Endothelial cell (in vitro differentiated cells): Measurements from ENCODE around the gene MMP26. TPM values are rescaled to one million over a fixed set of nuclear protein-coding genes. Genes with fewer than 3 reads are reported as not detected.
"Not testable (repeated sequence)": the region's sequence is repeated elsewhere in the genome, so short reads cannot be mapped to it uniquely, and the experiment has no call there.

ENCODE experiments used
- DNase-seq: peaks from one replicate; pipeline ENCODE4 v3.0.0; 2021; ENCODE audit warnings: low spot score
- H3K27ac Mint-ChIP-seq: one replicate; pipeline ENCODE4 v1.8.0; 2021; ENCODE audit warnings: mixed read lengths, inconsistent platforms; ENCODE audit not compliant: unreplicated experiment
- H3K27me3 Mint-ChIP-seq: one replicate; pipeline ENCODE4 v1.8.0; 2021; ENCODE audit warnings: mild to moderate bottlenecking, moderate library complexity, mixed read lengths, inconsistent platforms; ENCODE audit not compliant: unreplicated experiment
- H3K36me3 Mint-ChIP-seq: one replicate; pipeline ENCODE4 v1.8.0; 2021; ENCODE audit warnings: mild to moderate bottlenecking, low read depth, mixed read lengths, inconsistent platforms; ENCODE audit not compliant: unreplicated experiment
- H3K4me1 Mint-ChIP-seq: one replicate; pipeline ENCODE4 v1.8.0; 2021; ENCODE audit warnings: mild to moderate bottlenecking, mixed read lengths, inconsistent platforms; ENCODE audit not compliant: unreplicated experiment
- H3K4me3 Mint-ChIP-seq: one replicate; pipeline ENCODE4 v1.8.0; 2021; ENCODE audit warnings: mild to moderate bottlenecking, mixed read lengths, inconsistent platforms; ENCODE audit not compliant: unreplicated experiment
- H3K9me3 Mint-ChIP-seq: one replicate; pipeline ENCODE4 v1.8.0; 2021; ENCODE audit warnings: mixed read lengths, inconsistent platforms; ENCODE audit not compliant: unreplicated experiment
- total RNA-seq: library from RNA; stranded (reverse); fragmentation: NEBNext Ultra II Directional; extraction: Animal tissue kit (Norgen Biotek cat#: 25700); gene quantifications from one replicate; pipeline ENCODE4 v1.2.1, GENCODE V29; 2021; ENCODE audit not compliant: unreplicated experiment
- TF ChIP-seq, protein P1 (sequence below): fragments of 200-600 bp; sonication (generic); IDR thresholded peaks from one replicate; pipeline ENCODE4 v1.5.0; 2021; ENCODE audit warnings: antibody characterized with exemption; ENCODE audit not compliant: unreplicated experiment

Gene MMP26
- total RNA-seq, 1 donor from 2014 or later = not detected

- Mint-ChIP-seq H3K4me3 (no peak overlapping the region), H3K9me3 (no peaks in the 10 kb centered on the region), H3K4me1 (peaks cover 9% of the 10 kb centered on the region), H3K36me3 (no peaks in the 10 kb centered on the region), H3K27ac (no peak overlapping the region), H3K27me3 (peaks cover 2% of the 10 kb centered on the region)
- TF ChIP-seq, protein P1, sequence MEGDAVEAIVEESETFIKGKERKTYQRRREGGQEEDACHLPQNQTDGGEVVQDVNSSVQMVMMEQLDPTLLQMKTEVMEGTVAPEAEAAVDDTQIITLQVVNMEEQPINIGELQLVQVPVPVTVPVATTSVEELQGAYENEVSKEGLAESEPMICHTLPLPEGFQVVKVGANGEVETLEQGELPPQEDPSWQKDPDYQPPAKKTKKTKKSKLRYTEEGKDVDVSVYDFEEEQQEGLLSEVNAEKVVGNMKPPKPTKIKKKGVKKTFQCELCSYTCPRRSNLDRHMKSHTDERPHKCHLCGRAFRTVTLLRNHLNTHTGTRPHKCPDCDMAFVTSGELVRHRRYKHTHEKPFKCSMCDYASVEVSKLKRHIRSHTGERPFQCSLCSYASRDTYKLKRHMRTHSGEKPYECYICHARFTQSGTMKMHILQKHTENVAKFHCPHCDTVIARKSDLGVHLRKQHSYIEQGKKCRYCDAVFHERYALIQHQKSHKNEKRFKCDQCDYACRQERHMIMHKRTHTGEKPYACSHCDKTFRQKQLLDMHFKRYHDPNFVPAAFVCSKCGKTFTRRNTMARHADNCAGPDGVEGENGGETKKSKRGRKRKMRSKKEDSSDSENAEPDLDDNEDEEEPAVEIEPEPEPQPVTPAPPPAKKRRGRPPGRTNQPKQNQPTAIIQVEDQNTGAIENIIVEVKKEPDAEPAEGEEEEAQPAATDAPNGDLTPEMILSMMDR = no peak
- no peak for DNase-seq
These were observed 4.7 kb upstream of the MMP26 start for GRCh38 chr11:4699697-4700435.

GRCh38 chr11:4700436-4700820 lies 4.2 kb upstream of the MMP26 start:
- H3K4me1 Mint-ChIP-seq = peaks cover 9% of the 10 kb centered on the region
- H3K27me3 Mint-ChIP-seq = peaks cover 2% of the 10 kb centered on the region
- H3K27ac Mint-ChIP-seq = no peak overlapping the region

DNA sequence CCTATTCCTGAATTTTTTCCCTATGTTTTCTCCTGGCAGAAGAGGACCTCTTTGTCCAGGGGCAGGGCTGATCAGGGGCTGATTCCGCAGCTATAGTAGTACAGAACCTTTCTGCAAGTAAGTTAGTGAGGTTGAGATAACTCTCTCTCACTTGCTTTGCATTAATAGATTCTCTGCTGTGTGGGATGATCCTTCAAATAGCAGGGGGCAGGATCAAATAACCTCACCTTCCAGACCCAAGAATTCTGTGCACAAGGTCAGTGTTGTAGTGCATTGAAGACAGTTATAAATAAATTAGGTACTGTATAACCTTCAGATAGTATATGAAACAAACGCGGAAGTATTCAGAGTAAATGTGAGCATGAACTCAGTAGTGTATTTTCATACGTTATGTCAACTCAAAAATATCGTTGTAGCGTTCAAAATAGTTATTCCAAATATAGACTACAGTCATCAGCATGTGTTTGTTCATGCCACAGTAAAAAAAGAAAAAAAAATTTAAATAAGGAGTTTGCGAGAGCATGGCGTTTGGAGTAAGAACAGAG lies 278 bp downstream of the MMP26 start:
- Mint-ChIP-seq H3K27ac (peak overlapping the region; percentile 90), H3K4me3 (no peak overlapping the region)

More at GRCh38 chr11:4700436-4700820, 4.2 kb upstream of the MMP26 start:
- no peak for DNase-seq
- Mint-ChIP-seq H3K36me3 (no peaks in the 10 kb centered on the region), H3K9me3 (no peaks in the 10 kb centered on the region), H3K4me3 (no peak overlapping the region)
- TF ChIP-seq, protein P1 = no peak

GRCh38 chr11:4713241-4713640 lies 8.7 kb downstream of the MMP26 start:
- Mint-ChIP-seq H3K36me3 (no peaks in the 10 kb centered on the region), H3K9me3 (no peaks in the 10 kb centered on the region), H3K4me1 (peaks cover 24% of the 10 kb centered on the region), H3K27me3 (peaks cover 2% of the 10 kb centered on the region), H3K27ac (peak overlapping the region; percentile 11), H3K4me3 (no peak overlapping the region)
- DNase-seq = no peak
- TF ChIP-seq, protein P1 = no peak

More for the DNA sequence above, 278 bp downstream of the MMP26 start:
- Mint-ChIP-seq H3K9me3 (no peaks in the 10 kb centered on the region), H3K36me3 (no peaks in the 10 kb centered on the region), H3K27me3 (peaks cover 2% of the 10 kb centered on the region), H3K4me1 (peaks cover 20% of the 10 kb centered on the region)
- DNase-seq = no peak
- TF ChIP-seq, protein P1 = no peak

GRCh38 chr11:4714300-4714699 lies 9.7 kb downstream of the MMP26 start:
- Mint-ChIP-seq H3K36me3 (no peaks in the 10 kb centered on the region), H3K27ac (no peak overlapping the region), H3K4me3 (no peak overlapping the region), H3K27me3 (peaks cover 2% of the 10 kb centered on the region), H3K9me3 (no peaks in the 10 kb centered on the region), H3K4me1 (peaks cover 30% of the 10 kb centered on the region)
- DNase-seq = no peak
- TF ChIP-seq, protein P1 = no peak

- not testable (repeated sequence) for H3K27me3 Mint-ChIP-seq, H3K27ac Mint-ChIP-seq, H3K36me3 Mint-ChIP-seq, DNase-seq, H3K9me3 Mint-ChIP-seq, H3K4me3 Mint-ChIP-seq
- peaks cover 24% of the 10 kb centered on the region for H3K4me1 Mint-ChIP-seq
These were observed 18.3 kb downstream of the MMP26 start for GRCh38 chr11:4722616-4723534.
